Subcutaneous adipose tissue (tissue), 4 donors: ENCODE measurements around the gene OR2T12. TPM values are rescaled to one million over a fixed set of nuclear protein-coding genes. Genes with fewer than 3 reads are reported as not detected.

Experiments used
- total RNA-seq, 4 donors: library from RNA; depleted of rRNA; stranded (reverse); fragments of >200 nt; gene quantifications; one replicate each; pipeline ENCODE4 v1.1.0, GENCODE V29; 2016
- TF ChIP-seq, protein P1 (sequence below): fragments of 450-650 bp; IDR thresholded peaks from one replicate; pipeline ENCODE4 v1.5.1; 2016; ENCODE audit warnings: low read depth, mild to moderate bottlenecking, control low read depth, antibody characterized with exemption, moderate library complexity

Gene OR2T12
- total RNA-seq, 4 donors from 2014 or later, result not detected

DNA sequence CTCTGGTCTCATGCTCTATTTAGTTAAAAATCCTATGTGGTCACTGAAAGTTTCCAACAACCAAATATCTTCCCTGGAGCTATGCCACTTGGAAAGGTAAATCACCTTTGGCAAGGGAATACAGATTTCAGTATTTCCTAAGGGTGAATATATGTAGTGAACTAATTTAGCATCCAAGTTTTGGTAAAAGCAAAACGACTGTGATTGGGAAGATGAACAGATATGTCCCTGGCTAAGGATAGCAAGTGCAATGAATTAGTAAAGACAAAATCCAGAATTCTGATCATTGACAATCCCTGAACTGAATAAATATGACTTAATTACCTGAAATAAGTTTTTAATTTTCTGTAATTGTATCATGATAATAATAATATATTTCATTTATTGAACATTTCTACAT lies 25.3 kb downstream of the OR2T12 start, which contains the start of gene OR2T33:
OR2T33 (minus strand) TSS at position 101 of the 400 bp plus-strand sequence. CDS start 4,162 bp downstream, outside the sequence.
- TF ChIP-seq, protein P1, sequence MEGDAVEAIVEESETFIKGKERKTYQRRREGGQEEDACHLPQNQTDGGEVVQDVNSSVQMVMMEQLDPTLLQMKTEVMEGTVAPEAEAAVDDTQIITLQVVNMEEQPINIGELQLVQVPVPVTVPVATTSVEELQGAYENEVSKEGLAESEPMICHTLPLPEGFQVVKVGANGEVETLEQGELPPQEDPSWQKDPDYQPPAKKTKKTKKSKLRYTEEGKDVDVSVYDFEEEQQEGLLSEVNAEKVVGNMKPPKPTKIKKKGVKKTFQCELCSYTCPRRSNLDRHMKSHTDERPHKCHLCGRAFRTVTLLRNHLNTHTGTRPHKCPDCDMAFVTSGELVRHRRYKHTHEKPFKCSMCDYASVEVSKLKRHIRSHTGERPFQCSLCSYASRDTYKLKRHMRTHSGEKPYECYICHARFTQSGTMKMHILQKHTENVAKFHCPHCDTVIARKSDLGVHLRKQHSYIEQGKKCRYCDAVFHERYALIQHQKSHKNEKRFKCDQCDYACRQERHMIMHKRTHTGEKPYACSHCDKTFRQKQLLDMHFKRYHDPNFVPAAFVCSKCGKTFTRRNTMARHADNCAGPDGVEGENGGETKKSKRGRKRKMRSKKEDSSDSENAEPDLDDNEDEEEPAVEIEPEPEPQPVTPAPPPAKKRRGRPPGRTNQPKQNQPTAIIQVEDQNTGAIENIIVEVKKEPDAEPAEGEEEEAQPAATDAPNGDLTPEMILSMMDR, result no peak

DNA sequence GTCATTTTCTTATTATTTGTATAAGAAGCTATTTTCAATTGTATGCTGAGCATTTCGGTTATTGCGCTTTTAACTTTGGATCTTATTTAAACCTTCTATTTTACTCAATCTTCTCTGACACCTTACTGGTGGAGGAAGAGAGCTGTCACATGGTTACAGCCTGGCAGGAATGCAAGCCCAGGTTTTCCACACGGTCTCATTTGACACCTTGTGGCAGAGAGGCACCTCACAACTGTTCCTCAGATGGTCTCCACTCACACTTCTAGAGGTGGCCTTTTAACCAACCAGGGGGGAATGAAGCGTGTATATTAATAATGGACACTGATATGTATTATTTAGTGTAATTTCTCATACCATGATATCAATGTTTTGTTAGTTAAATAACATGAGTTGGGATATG lies 35.0 kb downstream of the OR2T12 start:
- TF ChIP-seq, protein P1, result no peak

DNA sequence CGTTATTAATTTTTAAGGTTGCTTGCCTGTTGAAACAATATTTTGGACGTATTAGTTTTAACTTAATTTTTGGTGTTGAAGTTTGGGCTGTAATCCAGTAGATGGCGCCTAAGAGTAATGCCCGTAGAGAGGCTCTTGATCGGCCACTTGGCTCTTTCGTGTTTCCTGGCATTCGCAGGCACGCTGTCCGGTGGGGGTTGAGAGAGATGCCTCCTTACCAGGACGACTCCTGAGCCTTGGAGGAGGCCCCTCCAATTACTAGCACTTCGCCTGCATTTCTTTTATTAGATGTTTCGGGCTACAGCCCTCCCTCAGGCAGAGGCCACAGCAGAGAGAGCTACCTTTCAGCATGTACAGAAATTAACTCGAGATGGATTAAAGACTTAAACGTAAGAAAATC lies 60.0 kb downstream of the OR2T12 start:
- TF ChIP-seq, protein P1, result no peak

Other genes with a start within 250 kb of the OR2T12 start
- not detected for gene OR2L13, start 208.2 kb downstream of the OR2T12 start, total RNA-seq
- not detected for gene OR2M5, start 158.3 kb downstream of the OR2T12 start, total RNA-seq
- not detected for gene OR2M2, start 128.6 kb downstream of the OR2T12 start, total RNA-seq
- not detected for gene OR2M3, start 106.2 kb downstream of the OR2T12 start, total RNA-seq
- gene OR2M4, start 72.0 kb downstream of the OR2T12 start, total RNA-seq, result not detected
- gene OR2T33, start 25.4 kb downstream of the OR2T12 start, total RNA-seq, result not detected
- not detected for gene OR2M7, start 21.1 kb upstream of the OR2T12 start, total RNA-seq
- not detected for gene OR14C36, start 45.4 kb upstream of the OR2T12 start, total RNA-seq
- gene OR2T4, start 58.2 kb upstream of the OR2T12 start, total RNA-seq, result not detected
- not detected for gene OR2T6, start 72.3 kb upstream of the OR2T12 start, total RNA-seq
- not detected for gene OR2T1, start 99.6 kb upstream of the OR2T12 start, total RNA-seq
- gene OR2T2, start 142.2 kb upstream of the OR2T12 start, total RNA-seq, result not detected
- gene OR2T3, start 169.9 kb upstream of the OR2T12 start, total RNA-seq, result not detected
- gene OR2T5, start 185.2 kb upstream of the OR2T12 start, total RNA-seq, result not detected
- not detected for gene OR2G6, start 204.6 kb upstream of the OR2T12 start, total RNA-seq